Lower leg skin (tissue), 4 donors: ENCODE results near the gene NHERF2. TPM values are rescaled to one million over a fixed set of nuclear protein-coding genes. Genes with fewer than 3 reads are reported as not detected.

Experiments
- DNase-seq, 2 donors: peaks; one replicate each; pipeline ENCODE4 v3.0.0-alpha.2; 2019; ENCODE audit warnings: low spot score in 2 of 2
- H3K4me3 ChIP-seq: fragments of 200-600 bp; sonication (generic); 2 replicates; pipeline ENCODE4 v1.5.1; 2017; ENCODE audit warnings: mild to moderate bottlenecking, low read depth; ENCODE audit not compliant: poor library complexity, severe bottlenecking
- POLR2A ChIP-seq, 2 donors: fragments of 450-650 bp; IDR thresholded peaks; one replicate each; pipeline ENCODE4 v1.6.1; 2016 to 2017; ENCODE audit warnings: antibody characterized with exemption in 2 of 2, mild to moderate bottlenecking in 1 of 2, moderate library complexity in 1 of 2
- WGBS, 2 donors: methylation state at CpG; one replicate each; pipeline ENCODE4 v1.1.5; 2018; 5-methylcytosine and 5-hydroxymethylcytosine counted together
- intact Hi-C: fragments of 100-400 bp; cut with DNase I; formaldehyde crosslinking; loops from one replicate; pipeline ENCODE4 v1.15.0; 2023; ENCODE audit warnings: low total_unique reads
- total RNA-seq, 4 donors: library from RNA; depleted of rRNA; stranded (reverse); fragments of >200 nt; gene quantifications; one replicate each; pipeline ENCODE4 v1.1.0, GENCODE V29; 2016
- TF ChIP-seq, protein P1 (sequence below), 3 donors: fragments of 450-650 bp; IDR thresholded peaks; one replicate each; pipeline ENCODE4 v1.5.1; 2016; ENCODE audit warnings: antibody characterized with exemption in 3 of 3, mild to moderate bottlenecking in 3 of 3, moderate library complexity in 2 of 3

NHERF2 gene
- total RNA-seq, 4 donors from 2014 or later = 11.9 to 30.6 (median 27.3) TPM

DNA sequence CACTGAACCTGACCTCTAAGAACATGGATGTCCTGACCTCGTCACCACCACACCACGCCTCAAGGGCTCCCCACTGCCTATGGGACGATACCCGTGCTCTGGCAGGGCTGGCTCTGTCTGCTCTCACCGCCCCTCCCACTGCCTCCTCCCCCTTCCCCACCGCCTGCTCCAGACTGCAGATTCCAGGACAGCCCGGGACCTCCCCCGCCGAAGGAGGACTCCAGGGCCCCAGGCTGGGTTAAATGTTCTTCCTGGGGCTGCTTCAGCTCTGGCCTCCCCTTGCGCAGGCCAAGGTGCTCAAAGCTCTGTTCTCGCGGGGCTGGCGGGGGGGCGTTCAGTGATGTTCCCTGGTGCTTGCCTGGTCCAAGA, 4.0 kb upstream of the NHERF2 start:
- intact Hi-C loops = loop anchor here (5.0 kb wide), 1 partner anchor 120 kb away; no protein-coding TSS in a partner anchor
- WGBS, 2 donors = 2% methylated on average over 5 to 14 of the region's 14 CpGs
- DNase-seq = no peak
- H3K4me3 ChIP-seq = no peak overlapping the region
- no peak for TF ChIP-seq POLR2A (IDR thresholded peaks at IDR 0.05)
- TF ChIP-seq, protein P1, sequence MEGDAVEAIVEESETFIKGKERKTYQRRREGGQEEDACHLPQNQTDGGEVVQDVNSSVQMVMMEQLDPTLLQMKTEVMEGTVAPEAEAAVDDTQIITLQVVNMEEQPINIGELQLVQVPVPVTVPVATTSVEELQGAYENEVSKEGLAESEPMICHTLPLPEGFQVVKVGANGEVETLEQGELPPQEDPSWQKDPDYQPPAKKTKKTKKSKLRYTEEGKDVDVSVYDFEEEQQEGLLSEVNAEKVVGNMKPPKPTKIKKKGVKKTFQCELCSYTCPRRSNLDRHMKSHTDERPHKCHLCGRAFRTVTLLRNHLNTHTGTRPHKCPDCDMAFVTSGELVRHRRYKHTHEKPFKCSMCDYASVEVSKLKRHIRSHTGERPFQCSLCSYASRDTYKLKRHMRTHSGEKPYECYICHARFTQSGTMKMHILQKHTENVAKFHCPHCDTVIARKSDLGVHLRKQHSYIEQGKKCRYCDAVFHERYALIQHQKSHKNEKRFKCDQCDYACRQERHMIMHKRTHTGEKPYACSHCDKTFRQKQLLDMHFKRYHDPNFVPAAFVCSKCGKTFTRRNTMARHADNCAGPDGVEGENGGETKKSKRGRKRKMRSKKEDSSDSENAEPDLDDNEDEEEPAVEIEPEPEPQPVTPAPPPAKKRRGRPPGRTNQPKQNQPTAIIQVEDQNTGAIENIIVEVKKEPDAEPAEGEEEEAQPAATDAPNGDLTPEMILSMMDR (IDR thresholded peaks at IDR 0.05) = no peak

DNA sequence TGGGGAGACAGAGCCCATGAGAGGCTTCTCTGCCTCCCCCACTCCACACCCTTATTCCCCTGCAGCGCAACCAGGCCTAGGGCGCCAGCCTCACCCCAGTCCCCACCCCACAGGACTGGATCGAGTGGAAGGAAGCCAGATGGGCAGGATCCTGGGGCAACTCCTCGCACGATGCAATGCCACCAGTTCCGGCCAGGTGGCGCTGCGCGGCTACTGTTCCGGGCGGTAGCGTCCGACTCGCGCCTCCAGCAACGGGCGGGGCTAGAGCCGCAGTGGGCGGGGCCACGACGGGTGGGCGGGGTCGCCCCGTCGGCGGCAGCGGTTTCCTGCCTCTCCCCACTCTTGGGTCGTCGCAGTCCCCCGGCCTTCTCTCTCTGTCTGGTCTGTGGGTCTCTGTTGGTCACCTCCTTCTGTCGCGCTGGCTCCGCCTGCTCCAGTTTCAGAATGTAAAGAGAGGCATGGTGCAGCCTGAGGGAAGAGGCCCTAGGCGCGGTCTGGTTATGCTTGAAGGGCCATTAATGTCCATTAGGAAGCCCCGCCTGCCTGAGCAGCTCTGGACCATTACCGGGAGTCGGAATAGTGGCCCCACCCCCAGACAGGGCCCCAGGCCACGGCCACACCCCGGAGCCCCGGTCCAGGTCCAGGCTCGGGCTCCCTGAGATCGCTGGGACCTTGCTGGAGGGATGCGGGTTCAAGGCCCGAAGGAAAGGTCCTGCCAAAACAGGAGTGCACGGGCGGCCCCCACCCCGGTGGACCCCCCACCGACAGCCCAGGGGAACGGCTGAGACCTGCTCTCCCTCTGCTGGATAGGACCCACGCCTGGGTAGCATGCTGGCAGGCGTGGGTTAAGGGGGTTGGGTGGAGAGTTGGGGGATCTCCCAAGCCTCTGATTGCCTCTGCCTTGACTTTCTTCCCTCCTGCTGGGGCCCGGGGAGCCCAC, 3.3 kb upstream of the NHERF2 start:
- TF ChIP-seq, protein P1 (IDR thresholded peaks at IDR 0.05) = peak in 1 of 3 donors; percentile 93
- TF ChIP-seq POLR2A (IDR thresholded peaks at IDR 0.05) = no peak
- DNase-seq = peak; percentile 88 to 98
- 11 to 16% methylated on average over 28 to 52 of the region's 53 CpGs for WGBS, 2 donors
- H3K4me3 ChIP-seq = no peak overlapping the region
- intact Hi-C loops = loop anchor here (5.0 kb wide), 1 partner anchor 119 kb away; no protein-coding TSS in a partner anchor

DNA sequence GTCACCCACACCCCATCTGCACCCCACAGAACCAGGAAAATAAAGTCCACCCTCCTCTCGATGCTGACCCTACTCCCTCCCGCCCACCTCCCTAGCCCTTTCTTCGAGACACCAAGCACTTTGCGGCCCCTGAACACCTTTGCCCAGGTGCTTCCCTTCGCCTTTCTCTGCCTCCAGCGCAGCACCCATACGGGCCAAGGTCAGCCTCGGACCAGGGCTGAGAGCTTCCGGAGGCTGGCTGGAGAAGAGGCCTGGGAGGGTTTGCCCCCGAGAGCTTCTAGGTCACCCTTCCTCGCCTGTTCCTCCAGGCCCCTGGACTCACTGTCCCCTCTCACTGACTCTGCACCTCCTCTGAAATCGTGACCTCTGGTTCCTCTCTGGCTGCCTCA, 2.7 kb upstream of the NHERF2 start:
- WGBS, 2 donors = 83 to 92% methylated on average over 12 of the region's 12 CpGs
- no peak for DNase-seq
- TF ChIP-seq, protein P1 (IDR thresholded peaks at IDR 0.05) = no peak
- TF ChIP-seq POLR2A (IDR thresholded peaks at IDR 0.05) = no peak
- H3K4me3 ChIP-seq = no peak overlapping the region
- intact Hi-C loops = loop anchor here (5.0 kb wide), 1 partner anchor 118 kb away; no protein-coding TSS in a partner anchor

- WGBS, 2 donors = 95% methylated on average over 13 to 14 of the region's 14 CpGs
- TF ChIP-seq, protein P1 (IDR thresholded peaks at IDR 0.05) = no peak
- no peak for TF ChIP-seq POLR2A (IDR thresholded peaks at IDR 0.05)
- intact Hi-C loops = no loop called here
- no peak for DNase-seq
- H3K4me3 ChIP-seq = no peak overlapping the region
These were observed 1.5 kb upstream of the NHERF2 start for GRCh38 chr16:2025251-2025650.

GRCh38 chr16:2025878-2026460, 733 bp upstream of the NHERF2 start:
- 76 to 83% methylated on average over 15 to 16 of the region's 16 CpGs for WGBS, 2 donors
- no peak for DNase-seq
- intact Hi-C loops = no loop called here
- H3K4me3 ChIP-seq = no peak overlapping the region
- TF ChIP-seq, protein P1 (IDR thresholded peaks at IDR 0.05) = no peak
- TF ChIP-seq POLR2A (IDR thresholded peaks at IDR 0.05) = no peak
